ENCODE data around the gene LARP4.
"Not testable (repeated sequence)": the region's sequence is repeated elsewhere in the genome, so short reads cannot be mapped to it uniquely, and the experiment has no call there.

LARP4 gene

DNA sequence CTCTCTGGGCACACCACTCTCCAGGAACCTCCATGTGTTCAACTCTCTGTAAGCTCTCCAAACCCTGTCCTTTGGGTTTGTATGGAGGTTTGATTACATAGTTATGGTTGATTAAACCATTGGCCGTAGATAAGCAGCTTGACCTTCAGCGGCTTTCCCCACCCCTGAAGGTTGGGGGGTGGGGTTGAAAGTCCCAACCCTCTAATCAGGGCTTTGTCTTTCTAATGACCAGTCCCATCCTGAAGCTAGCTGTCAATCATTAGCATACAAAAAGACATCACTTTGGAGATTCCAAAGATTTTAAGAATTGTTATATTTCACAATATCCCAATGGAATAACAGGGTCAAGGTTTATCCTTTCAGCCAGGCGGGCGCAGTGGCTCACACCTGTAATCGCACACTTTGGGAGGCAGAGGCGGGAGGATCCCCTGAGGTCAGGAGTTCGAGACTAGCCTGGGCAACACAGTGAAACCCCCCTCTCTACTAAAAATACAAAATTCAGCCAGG is 12.7 kb upstream of the LARP4 start:
- TF ChIP-seq POLR2A (IDR thresholded peaks at IDR 0.05; ENCODE audit: low read depth, low read length), result no peak
- DNase-seq (ENCODE audit: insufficient read length, low spot score) (no peak), FAIRE-seq (no peak)

- not testable (repeated sequence) for FAIRE-seq; DNase-seq (ENCODE audit: insufficient read length, low spot score)
These were observed 11.9 kb upstream of the LARP4 start for GRCh38 chr12:50388793-50389192.

DNA sequence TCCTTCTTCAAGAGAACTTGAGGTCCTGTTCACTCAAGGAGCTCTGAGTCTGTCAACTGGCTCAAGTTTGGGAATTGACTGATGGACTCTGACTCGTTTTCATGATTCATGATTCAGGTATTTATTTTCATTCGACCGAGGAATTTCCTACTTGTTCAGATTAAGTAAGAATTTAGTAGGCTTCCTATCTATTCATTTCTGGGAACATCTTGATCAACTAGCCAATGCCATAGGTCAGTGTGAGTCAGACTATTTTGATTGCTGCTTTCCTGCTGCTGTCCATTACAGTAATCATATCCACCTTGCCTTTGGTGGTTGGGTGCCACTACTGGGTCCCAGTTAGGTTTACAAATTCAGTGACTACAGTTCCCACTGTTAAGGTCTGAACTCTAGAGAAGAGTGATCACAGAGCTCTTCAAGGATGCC is 10.4 kb upstream of the LARP4 start:
- FAIRE-seq, result peak; percentile 58
- TF ChIP-seq POLR2A (IDR thresholded peaks at IDR 0.05; ENCODE audit: low read depth, low read length), result no peak

DNA sequence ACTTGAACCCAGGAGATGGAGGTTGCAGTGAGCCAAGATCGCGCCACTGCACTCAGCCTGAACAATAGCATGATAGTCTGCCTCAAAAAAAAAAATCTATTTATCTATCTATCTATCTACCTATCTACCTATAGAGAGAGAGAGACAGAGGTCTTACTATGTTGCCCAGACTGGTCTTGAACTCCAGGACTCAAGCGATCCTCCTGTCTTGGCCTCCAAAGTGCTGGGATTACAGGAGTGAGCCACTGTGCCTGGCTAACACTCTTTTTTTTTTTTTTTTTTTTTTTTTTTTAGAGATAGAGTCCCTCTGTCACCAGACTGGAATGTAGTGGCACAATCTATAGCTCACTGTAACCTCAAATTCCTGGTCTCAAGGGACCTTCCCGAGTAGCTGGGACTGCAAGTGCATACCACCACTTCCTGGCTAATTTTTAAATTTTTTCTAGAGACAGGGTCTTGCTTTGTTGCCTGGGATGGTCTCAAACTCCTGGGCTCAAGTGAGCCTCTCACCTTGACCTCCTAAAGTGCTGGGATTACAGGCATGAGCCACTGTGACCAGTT is 6.1 kb upstream of the LARP4 start:
- no peak for FAIRE-seq
- no peak for TF ChIP-seq POLR2A (IDR thresholded peaks at IDR 0.05; ENCODE audit: low read depth, low read length)
- DNase-seq (ENCODE audit: insufficient read length, low spot score), result no peak

More for the DNA sequence above, 10.4 kb upstream of the LARP4 start:
- DNase-seq (ENCODE audit: insufficient read length, low spot score), result peak; percentile 53

DNA sequence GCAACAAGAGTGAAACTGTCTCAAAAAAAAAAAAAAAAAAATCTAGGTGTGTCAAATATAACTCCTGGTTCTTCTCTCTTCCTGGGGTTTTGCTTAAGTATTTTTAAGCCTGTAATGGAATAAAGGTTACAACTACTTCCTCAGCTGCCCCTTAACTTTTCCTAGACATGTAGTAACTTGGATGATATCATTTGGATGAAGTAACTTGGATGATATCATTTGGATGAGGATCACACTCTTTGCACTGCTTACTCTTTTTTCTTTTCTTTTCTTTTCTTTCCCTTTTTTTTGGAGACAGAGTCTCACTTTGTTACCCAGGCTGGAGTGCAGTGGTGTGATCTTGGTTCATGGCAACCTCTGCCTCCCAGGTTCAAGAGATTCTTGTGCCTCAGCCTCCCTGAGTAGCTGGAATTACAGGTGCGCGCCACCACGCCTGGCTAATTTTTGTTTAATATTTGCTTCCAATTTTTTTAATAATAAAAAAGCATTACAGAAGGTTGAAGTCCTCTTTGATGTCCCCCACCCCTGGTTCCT is 3.5 kb upstream of the LARP4 start:
- FAIRE-seq, result no peak

GRCh38 chr12:50398931-50399330 is 1.8 kb upstream of the LARP4 start:
- no peak for TF ChIP-seq POLR2A (IDR thresholded peaks at IDR 0.05; ENCODE audit: low read depth, low read length)
- FAIRE-seq, result no peak

More for the DNA sequence above, 3.5 kb upstream of the LARP4 start:
- TF ChIP-seq POLR2A (IDR thresholded peaks at IDR 0.05; ENCODE audit: low read depth, low read length), result no peak
- no peak for DNase-seq (ENCODE audit: insufficient read length, low spot score)

DNA sequence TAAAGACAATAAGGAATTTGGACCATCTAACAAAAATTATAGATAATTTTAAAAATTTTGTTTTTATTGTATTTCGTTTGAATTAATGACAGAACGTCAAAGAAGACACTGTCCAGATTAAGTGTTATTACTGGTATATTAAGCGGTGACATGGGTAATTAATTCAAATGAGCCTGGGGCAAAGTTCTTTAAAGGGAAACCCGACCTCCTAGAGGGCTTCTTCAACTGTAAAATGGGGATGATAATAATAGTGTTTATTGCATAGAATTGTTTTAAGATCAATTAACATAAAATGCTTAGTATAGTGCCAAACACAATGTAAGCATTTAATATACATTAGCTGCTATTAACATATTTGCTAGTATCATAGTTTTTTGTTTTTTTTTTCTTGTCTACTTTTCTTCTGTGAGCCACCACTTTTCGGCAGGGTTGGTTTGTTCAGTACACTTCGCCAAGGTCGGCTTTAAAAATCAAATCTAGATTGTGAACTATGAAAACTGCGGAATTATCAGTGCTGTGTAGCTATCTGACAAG is 514 bp upstream of the LARP4 start:
- TF ChIP-seq POLR2A (IDR thresholded peaks at IDR 0.05; ENCODE audit: low read depth, low read length), result no peak
- DNase-seq (ENCODE audit: insufficient read length, low spot score), result no peak
- no peak for FAIRE-seq

More at GRCh38 chr12:50398931-50399330, 1.8 kb upstream of the LARP4 start:
- no peak for DNase-seq (ENCODE audit: insufficient read length, low spot score)

DNA sequence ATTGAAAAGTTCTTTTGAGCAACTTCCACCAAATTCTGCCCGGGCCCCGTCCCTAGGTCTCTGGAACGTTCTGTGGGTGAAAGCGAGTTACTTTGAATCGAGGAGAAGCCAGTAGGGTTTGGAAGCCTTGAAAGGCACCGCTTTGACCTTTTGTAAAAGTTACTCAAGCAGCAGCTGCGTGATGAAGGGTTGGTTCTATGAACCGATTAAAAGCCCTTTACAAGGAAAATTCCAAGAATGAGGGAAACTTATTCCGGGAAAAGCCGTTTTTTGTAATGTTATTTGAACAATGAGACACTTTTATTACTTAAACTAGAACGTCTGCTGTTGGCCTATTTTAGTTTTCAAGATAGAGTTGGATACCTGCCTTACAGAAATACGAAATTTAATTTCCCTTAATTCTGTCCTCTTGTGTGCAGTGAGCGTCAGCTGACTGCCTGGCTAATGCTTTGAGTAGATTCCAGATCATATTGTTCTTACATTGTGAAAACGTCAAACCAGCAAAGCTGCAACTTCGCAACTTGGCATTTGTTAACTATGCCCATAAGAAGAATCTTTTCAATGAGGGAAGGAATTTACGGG is 906 bp downstream of the LARP4 start:
- FAIRE-seq (no peak), DNase-seq (ENCODE audit: insufficient read length, low spot score) (no peak)
- TF ChIP-seq POLR2A (IDR thresholded peaks at IDR 0.05; ENCODE audit: low read depth, low read length), result no peak

GRCh38 chr12:50402264-50403000 is 1.7 kb downstream of the LARP4 start:
- TF ChIP-seq POLR2A (IDR thresholded peaks at IDR 0.05; ENCODE audit: low read depth, low read length), result no peak
- DNase-seq (ENCODE audit: insufficient read length, low spot score) (no peak), FAIRE-seq (no peak)

GRCh38 chr12:50403001-50403440 is 2.3 kb downstream of the LARP4 start:
- FAIRE-seq (no peak), DNase-seq (ENCODE audit: insufficient read length, low spot score) (no peak)
- no peak for TF ChIP-seq POLR2A (IDR thresholded peaks at IDR 0.05; ENCODE audit: low read depth, low read length)

- no peak for TF ChIP-seq POLR2A (IDR thresholded peaks at IDR 0.05; ENCODE audit: low read depth, low read length)
- DNase-seq (ENCODE audit: insufficient read length, low spot score), result no peak
- no peak for FAIRE-seq
These were observed 3.6 kb downstream of the LARP4 start for GRCh38 chr12:50404307-50404706.

GRCh38 chr12:50411051-50411660 is 10.5 kb downstream of the LARP4 start:
- FAIRE-seq (no peak), DNase-seq (ENCODE audit: insufficient read length, low spot score) (no peak)

DNA sequence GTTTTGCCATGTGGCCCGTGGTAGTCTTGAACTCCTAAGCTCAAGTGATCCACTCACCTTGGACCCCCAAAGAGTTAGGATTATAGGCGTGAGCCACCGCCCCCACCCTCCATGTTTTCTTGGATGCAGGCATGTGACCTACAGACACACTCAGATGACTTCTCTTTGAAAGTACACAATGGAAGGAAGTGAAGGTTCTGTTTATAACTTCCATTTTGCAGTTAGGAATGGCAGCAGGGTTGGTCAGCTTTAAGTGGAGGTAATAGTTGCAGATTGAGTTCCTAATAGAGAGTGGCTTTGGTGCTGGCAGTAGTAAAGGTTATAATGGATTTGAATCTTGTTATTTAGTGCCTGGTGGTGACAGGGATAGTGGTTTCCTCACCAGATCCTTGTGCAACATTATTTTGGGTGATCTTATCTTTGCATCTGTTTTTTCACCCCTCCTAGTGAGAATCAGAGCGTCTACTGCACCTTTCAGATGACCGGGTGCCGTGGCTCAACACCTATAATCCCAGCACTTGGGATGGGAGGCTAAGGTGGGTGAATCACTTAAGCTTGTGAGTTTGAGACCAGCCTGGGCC is 15.3 kb downstream of the LARP4 start:
- DNase-seq (ENCODE audit: insufficient read length, low spot score) (no peak), FAIRE-seq (no peak)
- TF ChIP-seq POLR2A (IDR thresholded peaks at IDR 0.05; ENCODE audit: low read depth, low read length), result no peak

More at GRCh38 chr12:50411051-50411660, 10.5 kb downstream of the LARP4 start:
- TF ChIP-seq POLR2A (IDR thresholded peaks at IDR 0.05; ENCODE audit: low read depth, low read length), result no peak
